GM21515 (cell line): Measurements from ENCODE around the gene FRAT1.
"Not testable (repeated sequence)": the region's sequence is repeated elsewhere in the genome, so short reads cannot be mapped to it uniquely, and the experiment has no call there.

Experiments used
- ATAC-seq: cut with Tn5 transposase; IDR thresholded peaks from one replicate; pipeline ENCODE4 v1.9.1; 2021; ENCODE audit not compliant: unreplicated experiment

Gene FRAT1

GRCh38 chr10:97334370-97335175 is 15.5 kb downstream of the FRAT1 start, which contains the start of gene FRAT2:
Gene FRAT2, minus strand, starts transcription at chr10:97334729. Its CDS starts 157 bp downstream, at chr10:97334572.
- ATAC-seq: peak; percentile 83

GRCh38 chr10:97335188-97335619 is 16.1 kb downstream of the FRAT1 start:
- ATAC-seq: no peak

DNA sequence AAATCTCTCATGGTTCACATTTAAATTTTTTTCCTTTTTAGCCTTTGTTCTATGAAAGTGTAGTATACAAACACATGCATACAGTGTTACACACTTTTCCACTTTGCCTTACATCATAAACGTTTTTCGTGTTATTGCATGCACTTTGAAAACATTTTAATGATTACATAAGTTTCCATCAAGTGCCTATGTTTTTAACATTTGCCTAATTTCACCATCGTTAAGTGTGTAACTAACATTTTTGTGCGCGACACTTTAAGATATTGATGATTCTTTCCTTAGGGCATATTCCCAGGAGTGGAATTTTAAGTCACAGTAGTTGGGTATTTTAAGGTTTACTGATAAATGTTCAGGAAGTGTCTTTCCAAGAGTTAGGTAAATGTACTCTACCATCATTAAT is 16.9 kb downstream of the FRAT1 start:
- no peak for ATAC-seq

- no peak for ATAC-seq
Measured at GRCh38 chr10:97336446-97336845, 17.4 kb downstream of the FRAT1 start.

DNA sequence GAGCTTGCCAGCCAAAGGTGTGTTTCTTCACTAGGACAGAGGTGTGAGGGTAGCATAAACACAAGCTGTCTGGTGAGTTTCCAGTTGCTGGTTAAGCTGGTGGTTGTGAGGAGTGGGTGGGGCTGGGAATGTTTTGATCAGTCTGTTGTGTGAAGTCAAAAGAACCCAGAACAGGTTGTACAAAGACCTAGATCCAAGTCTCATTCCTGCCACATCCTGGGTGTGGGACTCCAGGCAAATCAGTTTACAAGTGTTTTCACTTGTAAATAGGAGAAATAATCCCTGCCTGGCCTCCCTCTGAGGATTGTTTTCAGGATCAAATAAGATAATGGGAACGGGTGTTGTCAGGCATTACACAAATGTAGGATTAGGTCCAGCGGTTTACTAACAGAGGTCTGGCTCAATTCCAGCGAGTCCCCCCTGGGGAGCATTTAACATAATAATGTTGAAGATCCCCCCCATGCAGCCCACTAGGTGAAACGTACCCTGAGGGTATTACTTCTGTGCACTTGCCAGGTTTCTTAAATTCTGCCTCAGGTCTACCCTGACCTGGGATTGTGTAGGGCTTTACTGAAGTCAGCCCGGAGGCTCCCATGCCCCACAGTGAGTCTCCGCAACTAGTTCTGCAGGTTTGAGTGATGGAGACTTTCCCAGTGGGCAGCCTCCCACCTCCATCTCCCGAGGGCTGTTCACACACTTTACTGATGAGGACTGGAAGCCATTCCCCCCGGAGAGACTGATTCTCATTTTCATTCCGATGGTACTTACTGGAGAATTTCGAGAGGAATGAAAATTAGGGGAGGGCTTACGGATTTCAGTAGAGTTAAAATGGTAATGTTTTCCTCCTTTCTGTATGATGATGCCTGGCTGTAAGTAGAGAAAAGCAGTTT is 18.1 kb downstream of the FRAT1 start:
- no peak for ATAC-seq

- no peak for ATAC-seq
Measured at GRCh38 chr10:97338041-97338440, 19.0 kb downstream of the FRAT1 start.

GRCh38 chr10:97341416-97341815 is 22.3 kb downstream of the FRAT1 start:
- ATAC-seq: no peak

DNA sequence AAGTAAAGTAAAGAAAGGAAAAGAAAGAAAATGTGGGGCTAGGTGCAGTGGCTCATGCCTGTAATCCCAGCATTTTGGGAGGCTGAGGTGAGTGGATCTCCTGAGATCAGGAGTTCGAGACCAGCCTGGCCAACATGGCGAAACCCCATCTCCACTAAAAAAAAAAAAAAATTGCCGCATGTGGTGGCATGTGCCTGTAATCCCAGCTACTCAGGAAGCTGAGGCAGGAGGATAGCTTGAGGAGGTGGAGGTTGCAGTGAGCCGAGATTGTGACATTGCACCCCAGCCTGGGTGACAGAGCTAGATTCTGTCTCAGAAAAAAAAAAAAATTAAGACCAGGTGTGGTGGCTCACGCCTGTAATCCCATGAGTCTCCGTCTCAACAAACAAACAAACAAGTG is 24.6 kb downstream of the FRAT1 start:
- ATAC-seq: not testable (repeated sequence)

- no peak for ATAC-seq
Measured at GRCh38 chr10:97347317-97347716, 28.2 kb downstream of the FRAT1 start.

DNA sequence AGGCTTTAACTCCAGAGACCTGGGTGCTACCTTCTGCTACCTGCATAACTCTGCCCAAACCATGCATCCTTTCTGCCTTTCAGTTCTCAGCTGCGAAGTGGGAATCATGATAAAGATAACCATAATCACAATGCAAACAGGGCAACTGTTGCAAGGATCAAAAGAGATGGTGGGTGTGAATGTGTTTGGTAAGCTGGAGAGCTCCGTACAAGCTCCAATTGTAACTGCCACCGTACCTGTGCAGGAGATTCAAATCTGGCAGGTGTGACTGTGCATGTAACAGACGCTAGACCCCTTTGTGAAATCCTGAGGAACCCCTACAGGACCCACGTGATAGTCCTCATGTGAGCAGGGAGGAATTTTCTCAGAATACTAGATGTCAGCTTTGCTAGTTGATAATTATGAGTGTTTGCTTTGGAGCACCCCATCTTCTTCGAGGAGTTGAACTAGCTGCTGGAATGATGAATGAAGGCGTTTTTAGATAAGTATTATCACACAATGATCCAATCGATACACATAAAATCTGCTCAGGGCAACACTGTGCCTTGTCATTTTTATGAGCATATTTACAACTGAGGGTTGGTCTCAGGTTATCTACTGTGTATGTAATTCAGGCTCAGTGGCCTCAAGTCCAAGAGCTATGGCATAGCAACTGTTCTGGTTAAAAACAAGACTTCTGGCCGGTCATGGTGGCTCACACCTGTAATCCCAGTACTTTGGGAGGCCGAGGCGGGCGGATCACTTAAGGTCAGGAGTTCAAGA is 30.9 kb downstream of the FRAT1 start:
- no peak for ATAC-seq

DNA sequence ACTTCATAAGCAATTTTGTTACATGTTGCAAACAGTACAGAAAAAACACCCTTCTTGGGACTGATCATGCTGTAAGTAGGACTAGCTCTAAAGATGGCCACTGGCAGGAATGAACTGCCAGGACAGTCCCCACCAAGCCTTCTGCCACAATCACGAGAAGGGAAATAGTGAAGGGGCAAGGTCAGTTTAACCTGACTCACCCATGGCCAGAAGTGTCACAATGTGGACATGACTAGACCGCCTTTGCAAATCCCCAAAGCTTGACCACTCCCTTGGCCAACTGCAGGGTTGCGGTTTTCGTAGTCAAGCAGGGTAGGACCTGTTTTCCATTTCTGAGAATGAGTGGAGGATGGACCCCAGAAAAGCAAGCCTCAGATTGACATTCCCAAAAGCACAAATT is 34.9 kb downstream of the FRAT1 start:
- no peak for ATAC-seq

GRCh38 chr10:97355571-97355975 is 36.5 kb downstream of the FRAT1 start:
- ATAC-seq: no peak

DNA sequence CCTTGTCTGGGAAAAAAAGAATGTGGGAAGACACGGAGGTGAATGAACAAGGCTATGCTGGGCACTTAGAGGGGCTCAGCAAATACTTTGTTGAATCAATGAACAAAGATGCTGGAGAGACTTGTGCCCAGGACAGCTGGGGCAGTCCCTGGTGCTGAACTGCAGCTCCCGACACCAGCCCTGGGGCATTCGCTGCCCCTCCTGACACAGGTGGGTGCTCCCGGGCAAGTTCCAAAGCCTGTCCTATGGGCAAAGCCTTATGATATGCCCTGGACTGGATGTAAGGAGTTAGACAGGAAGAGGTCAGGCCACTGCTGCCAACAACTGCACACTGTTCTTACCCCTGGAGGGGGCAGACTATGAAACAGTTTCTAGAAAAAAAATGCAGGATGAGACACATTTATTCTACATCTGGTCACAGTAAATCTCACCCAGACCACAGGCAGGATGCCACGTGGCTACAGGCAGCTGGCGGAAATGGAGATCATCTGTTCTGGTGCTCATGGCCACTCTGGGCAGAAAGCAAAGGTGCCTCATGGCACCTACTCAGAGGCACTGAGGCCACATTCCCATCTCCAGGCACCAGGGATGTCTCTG is 37.3 kb downstream of the FRAT1 start:
- ATAC-seq: no peak

- no peak for ATAC-seq
Measured at GRCh38 chr10:97356918-97357317, 37.8 kb downstream of the FRAT1 start.

- no peak for ATAC-seq
Measured at GRCh38 chr10:97358349-97358748, 39.3 kb downstream of the FRAT1 start.

- no peak for ATAC-seq
Measured at GRCh38 chr10:97358781-97359180, 39.7 kb downstream of the FRAT1 start.

DNA sequence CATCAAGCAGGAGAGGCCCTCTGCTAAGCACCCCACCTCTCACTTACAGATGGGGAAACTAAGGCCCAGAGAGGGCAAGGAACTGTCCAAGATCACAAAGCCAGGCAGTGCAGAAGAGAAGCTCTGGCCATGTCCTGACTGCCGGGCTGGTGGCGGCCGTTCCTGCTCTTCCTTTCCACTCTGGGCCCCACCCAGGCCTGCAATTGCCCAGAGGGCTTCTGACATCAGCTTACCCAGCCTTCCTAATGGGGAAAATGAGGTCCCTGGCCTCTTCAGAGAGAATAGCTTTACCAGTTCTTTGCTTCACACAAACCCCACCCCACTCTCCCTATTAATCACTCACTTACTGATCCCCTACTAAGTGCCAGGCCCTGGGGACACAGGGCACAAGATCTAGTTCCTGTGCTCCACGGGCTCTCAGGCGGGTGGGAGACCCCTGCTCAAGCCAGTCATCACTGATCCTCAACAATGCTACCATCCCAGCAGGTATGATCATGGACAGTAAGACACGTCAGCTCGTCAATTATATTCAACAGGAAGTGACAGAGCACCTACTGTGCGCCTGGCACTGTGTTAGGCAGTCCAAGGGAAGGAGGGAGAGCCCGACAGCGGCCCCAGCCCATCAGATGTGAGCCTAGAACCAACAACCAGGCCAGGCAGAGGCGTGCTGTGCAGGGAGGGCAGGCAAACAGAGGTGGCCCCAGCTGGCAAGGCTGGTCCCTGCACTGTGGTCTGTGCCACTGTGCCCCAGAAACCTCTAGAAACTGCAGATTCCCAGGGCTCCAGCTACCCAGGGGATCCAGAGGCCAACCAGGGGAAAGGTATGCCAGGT is 41.9 kb downstream of the FRAT1 start:
- no peak for ATAC-seq

- no peak for ATAC-seq
Measured at GRCh38 chr10:97361537-97361901, 42.4 kb downstream of the FRAT1 start.

DNA sequence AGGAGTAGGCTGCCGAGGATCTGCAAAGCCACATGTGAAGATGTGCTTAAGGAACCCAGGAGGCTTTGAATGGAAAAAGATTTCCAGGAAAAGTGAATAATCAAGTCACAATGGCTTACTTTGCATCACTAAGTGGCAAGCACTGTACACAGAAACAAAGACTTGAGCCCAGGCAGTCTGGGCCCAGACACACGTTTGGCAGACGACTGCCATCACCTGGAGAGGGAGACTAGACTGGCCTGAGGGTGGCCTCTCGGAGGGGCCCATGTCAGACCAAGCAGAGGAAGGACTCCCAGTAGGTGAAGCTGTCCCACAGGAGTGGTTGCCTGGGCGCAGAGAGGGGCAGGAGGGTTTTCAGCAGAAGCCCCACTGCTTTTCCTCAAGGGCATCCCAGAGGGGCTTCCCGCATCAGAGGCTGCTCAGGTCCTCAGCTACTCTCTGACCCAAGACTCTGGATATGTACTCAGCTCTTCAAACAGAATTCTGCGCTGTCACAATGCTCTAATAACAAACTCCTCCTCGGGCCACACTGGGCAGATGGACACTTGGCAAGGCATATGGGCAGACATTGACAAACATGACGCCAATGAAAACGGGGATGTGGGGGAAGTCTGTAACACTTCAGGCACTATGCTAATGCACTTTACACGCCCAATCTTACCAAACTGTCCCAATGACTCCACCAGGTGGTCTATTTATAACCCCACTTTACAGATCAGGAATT is 43.4 kb downstream of the FRAT1 start:
- ATAC-seq: no peak
